Epithelial cell of proximal tubule (primary cell): ENCODE data around the gene GSTM3. TPM values are rescaled to one million over a fixed set of nuclear protein-coding genes. Genes with fewer than 3 reads are reported as not detected.
"Not testable (repeated sequence)": the region's sequence is repeated elsewhere in the genome, so short reads cannot be mapped to it uniquely, and the experiment has no call there.

Source experiments
- DNase-seq: peaks from one replicate; pipeline ENCODE4 v3.0.0-alpha.2; 2011; ENCODE audit warnings: low read depth
- H3K4me3 ChIP-seq: 2 replicates; pipeline ENCODE4 v1.5.1; 2011; ENCODE audit warnings: low read depth, mild to moderate bottlenecking, low read length
- CTCF ChIP-seq: conservative IDR thresholded peaks from 2 replicates; pipeline ENCODE4 v1.5.1; 2012; ENCODE audit warnings: low read depth, mild to moderate bottlenecking, low read length
- total RNA-seq: library from RNA; depleted of rRNA; stranded (reverse); fragments of >200 nt; gene quantifications from 2 replicates; pipeline ENCODE4 v1.2.3, GENCODE V29; 2015

Gene GSTM3
- total RNA-seq, 1 donor from 2014 or later: 81.9 TPM

DNA sequence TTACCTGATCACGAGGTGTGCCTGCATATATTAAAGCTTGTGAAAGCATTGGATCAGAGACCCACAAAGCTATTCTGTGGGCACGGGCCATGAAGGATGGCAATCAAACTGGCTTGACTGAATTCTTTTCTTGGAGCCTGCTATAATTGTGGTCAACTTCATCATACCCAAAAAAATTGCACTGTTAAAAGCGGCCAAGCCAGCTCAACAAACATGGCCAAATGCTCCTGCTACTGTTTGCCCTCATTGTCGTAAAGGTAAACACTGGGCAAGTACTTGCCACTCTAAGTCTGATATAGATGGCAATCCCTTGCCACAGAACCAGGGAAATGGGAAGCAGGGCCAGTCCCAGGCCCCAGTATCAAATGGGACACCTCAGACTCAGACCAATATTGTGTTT, 35.4 kb downstream of the GSTM3 start:
- DNase-seq: no peak
- no peak overlapping the region for H3K4me3 ChIP-seq
- no peak for TF ChIP-seq CTCF

DNA sequence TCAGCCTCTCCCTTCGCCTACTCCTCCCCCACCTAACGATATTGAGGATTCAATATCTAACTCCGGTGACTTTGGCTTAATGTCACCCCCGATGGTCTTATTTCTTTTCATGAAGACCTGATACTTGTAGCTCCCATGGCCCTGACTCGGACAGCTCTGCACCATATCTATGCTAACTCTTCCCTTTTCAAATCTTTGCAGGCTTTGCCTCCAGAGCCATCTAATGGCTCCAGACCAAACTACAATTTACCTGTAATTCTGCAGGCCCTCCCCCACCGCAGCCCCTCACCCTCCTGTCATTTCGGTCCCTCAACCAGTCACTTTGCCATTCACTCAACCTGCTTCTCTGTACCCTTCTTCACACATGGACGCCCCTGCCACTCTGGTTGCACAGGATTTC, 36.7 kb downstream of the GSTM3 start:
- H3K4me3 ChIP-seq: no peak overlapping the region
- no peak for DNase-seq
- peak; percentile 53 for TF ChIP-seq CTCF

DNA sequence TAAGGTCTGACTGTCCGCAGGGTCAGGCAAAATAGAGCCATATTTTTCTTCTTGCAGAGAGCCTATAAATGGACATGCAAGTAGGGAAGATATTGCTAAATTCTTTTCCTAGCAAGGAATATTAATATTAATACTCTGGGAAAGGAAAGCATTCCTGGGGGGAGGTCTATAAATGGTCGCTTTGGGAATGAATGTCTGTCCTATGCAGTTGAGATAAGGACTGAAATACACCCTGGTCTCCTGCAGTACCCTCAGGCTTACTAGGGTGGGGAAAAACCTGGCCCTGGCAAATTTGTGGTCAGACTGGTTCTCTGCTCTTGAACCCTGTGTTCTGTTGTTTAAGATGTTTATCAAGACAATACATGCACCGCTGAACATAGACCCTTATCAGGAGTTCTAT, 37.9 kb downstream of the GSTM3 start:
- not testable (repeated sequence) for DNase-seq, H3K4me3 ChIP-seq

DNA sequence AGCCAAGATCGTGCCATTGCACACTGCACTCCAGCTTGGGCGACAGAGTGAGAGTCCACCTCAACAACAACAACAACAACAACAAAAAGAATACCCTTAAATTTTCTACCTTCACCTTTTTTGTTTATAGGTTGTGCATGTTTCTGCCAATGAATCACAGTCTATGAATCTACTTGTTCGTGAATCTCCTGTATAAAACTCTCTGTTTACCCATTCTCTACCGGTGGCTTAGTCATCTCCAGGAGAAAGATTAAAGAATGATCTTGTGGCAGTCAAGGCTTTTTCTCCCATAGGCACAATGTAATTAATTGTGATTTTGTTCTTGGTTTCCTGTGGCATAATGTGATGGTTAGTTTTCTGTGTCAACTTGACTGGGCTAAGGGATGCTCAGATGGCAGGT, 43.0 kb downstream of the GSTM3 start:
- DNase-seq, H3K4me3 ChIP-seq: not testable (repeated sequence)

DNA sequence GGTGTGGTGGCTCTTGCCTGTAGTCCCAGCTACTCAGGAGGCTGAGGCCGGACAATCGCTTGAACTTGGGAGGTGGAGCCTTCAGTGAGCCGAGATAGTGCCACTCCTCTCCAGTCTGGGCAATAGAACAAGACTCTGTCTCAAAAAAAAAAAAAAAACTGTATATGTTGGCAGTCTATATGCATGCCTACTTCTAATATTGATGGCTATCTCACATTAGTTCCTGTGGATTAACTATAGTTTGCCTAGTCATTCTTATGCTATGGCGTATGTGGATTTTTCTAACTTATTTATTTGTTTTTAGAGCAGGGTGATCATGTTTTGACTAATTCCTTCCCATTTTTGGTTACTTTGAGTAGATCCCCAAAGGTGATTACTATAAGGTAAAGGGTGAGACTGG, 43.8 kb downstream of the GSTM3 start:
- no peak for TF ChIP-seq CTCF
- no peak overlapping the region for H3K4me3 ChIP-seq
- no peak for DNase-seq

DNA sequence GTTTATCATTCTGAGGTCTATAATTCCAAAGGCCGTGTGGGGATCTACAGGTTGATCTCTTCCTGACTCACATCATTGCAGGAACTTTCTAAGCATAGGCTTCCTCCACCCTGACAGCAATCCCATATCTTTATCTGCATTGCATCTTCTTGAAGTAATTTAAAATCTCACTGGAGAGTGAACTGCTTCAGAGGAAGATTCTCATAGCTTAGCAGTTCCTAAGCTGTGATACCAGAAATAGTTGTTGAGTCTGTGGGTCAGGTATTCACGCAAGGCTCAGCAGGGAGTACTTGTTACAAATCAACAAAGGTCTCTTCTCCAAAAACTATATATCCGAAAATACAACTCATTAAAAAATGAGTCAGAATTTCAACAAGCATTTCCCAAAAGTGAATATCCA, 45.7 kb downstream of the GSTM3 start:
- not testable (repeated sequence) for H3K4me3 ChIP-seq, DNase-seq

- H3K4me3 ChIP-seq, DNase-seq: not testable (repeated sequence)
Measured at GRCh38 chr1:109694400-109694799, 46.4 kb downstream of the GSTM3 start.

GRCh38 chr1:109691759-109692158, 49.1 kb downstream of the GSTM3 start:
- DNase-seq: no peak
- no peak overlapping the region for H3K4me3 ChIP-seq
- no peak for TF ChIP-seq CTCF

- no peak for TF ChIP-seq CTCF
- H3K4me3 ChIP-seq: no peak overlapping the region
Measured at GRCh38 chr1:109689844-109690405, 50.9 kb downstream of the GSTM3 start.

More at GRCh38 chr1:109689844-109690405, 50.9 kb downstream of the GSTM3 start:
- DNase-seq: no peak
